GM21360 (cell line): Measurements from ENCODE around the gene COL4A5.
"Not testable (repeated sequence)": the region's sequence is repeated elsewhere in the genome, so short reads cannot be mapped to it uniquely, and the experiment has no call there.

Experiments used
- ATAC-seq: cut with Tn5 transposase; IDR thresholded peaks from one replicate; pipeline ENCODE4 v1.9.1; 2021; ENCODE audit warnings: mild to moderate bottlenecking, moderate library complexity; ENCODE audit not compliant: unreplicated experiment

The COL4A5 gene

DNA sequence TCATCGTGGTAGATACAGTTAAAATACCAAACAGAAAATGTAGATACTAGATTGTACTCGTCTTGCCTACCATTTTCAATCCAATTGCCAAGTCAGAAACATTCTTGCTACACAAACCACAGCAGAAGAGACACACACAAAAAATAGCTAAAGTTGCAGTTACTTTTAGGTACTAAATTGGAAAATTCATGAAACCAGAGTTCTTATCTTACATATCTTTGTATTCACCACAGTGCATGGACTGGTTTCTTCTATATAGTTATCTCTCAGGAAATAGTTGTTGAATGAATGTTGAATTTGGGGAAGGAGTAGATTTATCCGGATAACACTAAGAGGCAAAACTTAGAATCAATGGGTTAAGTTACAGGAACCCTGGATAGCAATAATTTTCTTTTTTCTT, 14.2 kb downstream of the COL4A5 start:
- ATAC-seq = no peak

- no peak for ATAC-seq
Measured at GRCh38 chrX:108456971-108457477, 17.4 kb downstream of the COL4A5 start.

DNA sequence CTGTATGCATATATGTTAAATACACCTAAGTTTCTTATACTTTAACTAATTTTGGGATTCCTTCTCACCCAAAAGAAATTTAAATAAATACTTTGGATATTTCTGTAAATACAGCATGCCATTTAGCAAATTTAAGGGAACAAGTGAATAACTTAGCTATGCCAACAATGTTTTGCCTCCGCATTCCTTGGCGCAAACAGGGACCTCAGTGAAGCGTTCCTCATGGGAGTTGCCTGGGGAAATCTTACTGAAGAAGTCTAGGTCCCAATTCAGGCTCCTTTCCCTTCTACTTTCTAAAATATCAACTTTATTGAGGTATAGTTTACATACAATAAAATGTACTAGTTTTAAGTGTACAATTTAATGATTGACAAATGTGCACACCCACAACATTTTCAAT, 25.0 kb downstream of the COL4A5 start:
- no peak for ATAC-seq

- no peak for ATAC-seq
Measured at GRCh38 chrX:108468486-108468885, 28.8 kb downstream of the COL4A5 start.

GRCh38 chrX:108473979-108474378, 34.3 kb downstream of the COL4A5 start:
- no peak for ATAC-seq

DNA sequence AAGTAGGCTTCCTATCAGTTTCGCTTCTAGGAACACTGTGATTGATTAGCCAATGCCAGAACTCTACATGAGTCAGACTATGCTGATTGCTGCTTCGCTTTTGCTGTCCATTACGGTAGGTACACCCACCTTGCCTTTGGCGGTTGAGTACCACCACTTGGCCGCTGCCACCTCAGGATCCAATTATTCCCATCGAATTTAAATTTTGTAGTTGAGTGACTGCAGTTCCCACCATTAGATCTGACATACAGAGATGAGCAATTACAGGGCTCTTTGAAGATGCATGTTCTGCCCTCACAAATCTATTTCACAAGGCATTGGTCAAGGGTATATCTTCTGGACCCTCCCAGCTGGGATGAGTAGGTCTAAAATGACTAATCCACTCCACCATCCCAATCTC, 41.9 kb downstream of the COL4A5 start:
- ATAC-seq = not testable (repeated sequence)

GRCh38 chrX:108484251-108484650, 44.6 kb downstream of the COL4A5 start:
- ATAC-seq = no peak

DNA sequence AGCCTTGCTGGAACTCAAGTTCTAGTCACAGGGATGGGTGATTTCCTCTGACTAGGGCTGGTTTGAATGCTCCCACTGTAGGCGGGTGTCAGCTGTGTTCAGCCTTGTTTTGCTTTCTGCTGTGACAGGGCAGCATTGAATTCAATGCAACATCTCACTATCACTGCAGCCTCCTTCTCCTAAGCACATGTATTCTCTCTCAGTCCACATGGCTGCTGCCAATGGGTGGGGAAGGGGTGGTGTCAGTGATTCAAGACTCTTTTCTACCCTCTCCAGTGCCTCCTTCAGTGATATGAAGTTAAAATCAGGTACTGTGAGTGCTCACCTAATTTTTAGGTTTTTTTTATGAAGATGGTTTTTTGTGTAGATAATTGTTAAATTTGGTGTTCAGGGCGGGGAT, 46.3 kb downstream of the COL4A5 start:
- ATAC-seq = no peak

DNA sequence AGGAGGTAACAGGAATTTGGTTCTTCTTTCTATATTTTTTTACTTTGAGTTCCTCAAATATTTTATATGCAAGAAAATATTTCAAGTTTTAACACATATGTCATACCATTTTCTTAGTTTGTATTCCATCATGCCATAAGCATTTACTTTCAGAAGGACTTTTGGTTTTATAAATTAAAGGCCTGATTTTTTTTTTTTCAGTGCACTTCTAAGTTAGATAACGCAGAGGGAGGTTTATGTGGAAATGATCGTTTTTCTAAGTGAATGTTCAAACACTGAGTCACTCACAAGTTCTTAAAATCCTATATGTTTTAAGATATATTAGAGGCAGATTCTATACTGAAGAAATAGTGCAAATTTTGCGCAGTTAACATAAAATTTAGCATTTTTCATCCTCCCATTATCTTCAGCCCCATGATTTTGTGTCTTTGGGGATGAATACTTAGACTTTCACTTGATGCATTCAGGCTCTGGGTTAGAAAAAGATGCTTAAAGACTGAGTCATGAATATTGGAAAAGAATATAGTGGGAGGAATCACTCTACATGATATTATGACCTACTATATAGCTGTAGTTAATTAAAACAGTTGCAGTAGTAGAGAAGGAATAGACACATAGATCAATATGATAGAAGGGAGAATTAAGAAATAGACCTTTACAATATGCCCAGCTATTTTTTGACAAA, 54.9 kb downstream of the COL4A5 start:
- ATAC-seq = no peak

- no peak for ATAC-seq
Measured at GRCh38 chrX:108511721-108512120, 72.1 kb downstream of the COL4A5 start.

GRCh38 chrX:108516184-108516583, 76.5 kb downstream of the COL4A5 start:
- no peak for ATAC-seq

GRCh38 chrX:108527724-108528123, 88.1 kb downstream of the COL4A5 start:
- ATAC-seq = no peak

DNA sequence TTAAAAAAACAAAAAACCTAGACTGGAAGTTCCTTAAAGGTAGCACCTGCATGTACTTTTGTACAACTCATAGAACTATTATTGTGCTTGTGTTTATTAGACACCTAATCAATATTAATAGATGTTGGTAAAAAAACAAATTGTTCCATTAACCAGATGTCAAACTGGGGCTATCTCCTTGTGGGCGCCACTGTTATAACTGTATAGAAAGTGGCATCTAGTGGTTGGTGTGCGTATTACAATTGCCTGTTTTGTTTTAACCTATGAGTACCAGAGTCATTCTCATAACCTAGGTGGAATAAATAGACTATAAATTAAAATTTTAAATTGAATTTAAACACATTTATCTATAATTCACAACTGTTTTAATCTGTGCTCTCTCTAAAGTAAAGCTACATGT, 97.4 kb downstream of the COL4A5 start:
- peak; percentile 86 for ATAC-seq

- no peak for ATAC-seq
Measured at GRCh38 chrX:108541286-108541685, 101.6 kb downstream of the COL4A5 start.

- ATAC-seq = no peak
Measured at GRCh38 chrX:108557580-108557979, 117.9 kb downstream of the COL4A5 start.

DNA sequence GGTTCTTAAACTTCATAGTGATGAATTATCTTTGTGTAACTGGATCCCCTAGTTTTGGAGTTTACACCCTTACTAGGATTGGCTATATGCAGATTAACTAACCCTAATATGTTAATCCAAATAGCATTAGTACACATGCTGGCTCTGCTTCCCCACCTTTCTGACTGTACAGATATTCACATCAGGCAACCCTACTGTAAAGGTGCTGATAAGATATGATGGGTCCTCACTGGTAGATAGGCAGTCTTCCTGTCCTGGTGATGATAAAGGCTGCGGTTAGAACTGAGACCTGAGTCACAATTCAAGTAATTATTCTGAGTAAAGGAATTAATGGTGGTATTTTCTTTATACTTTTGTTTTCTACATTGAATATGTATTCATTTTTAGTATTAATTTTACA, 118.6 kb downstream of the COL4A5 start:
- ATAC-seq = no peak

GRCh38 chrX:108573136-108573535, 133.5 kb downstream of the COL4A5 start:
- no peak for ATAC-seq

GRCh38 chrX:108582151-108582550, 142.5 kb downstream of the COL4A5 start:
- no peak for ATAC-seq

- no peak for ATAC-seq
Measured at GRCh38 chrX:108584617-108585211, 145.1 kb downstream of the COL4A5 start.

GRCh38 chrX:108590496-108590895, 150.9 kb downstream of the COL4A5 start:
- ATAC-seq = no peak

- ATAC-seq = no peak
Measured at GRCh38 chrX:108601276-108601675, 161.6 kb downstream of the COL4A5 start.

DNA sequence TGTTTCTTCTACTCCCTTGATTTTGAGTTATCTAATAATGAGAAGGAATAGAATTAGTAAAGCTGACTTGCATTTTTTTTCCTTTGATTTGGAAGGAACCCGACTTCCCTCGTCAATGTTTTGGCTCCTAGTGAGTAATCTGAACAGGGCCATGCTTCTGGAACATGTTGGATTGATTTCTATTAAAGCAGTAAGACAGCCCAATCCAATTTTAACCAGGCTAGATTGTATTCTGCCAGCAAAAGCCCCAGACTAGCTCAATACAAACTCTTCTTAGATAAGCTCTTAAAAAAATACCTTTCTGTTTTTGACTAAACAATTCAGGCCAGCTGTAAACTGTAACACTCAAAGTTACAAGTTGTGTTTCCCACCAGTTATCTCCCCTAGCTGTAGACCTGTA, 170.5 kb downstream of the COL4A5 start:
- ATAC-seq = no peak

GRCh38 chrX:108614616-108615015, 175.0 kb downstream of the COL4A5 start:
- ATAC-seq = no peak
